H9 (cell line): ENCODE data around the gene SCYL3. TPM values are rescaled to one million over a fixed set of nuclear protein-coding genes. Genes with fewer than 3 reads are reported as not detected.

Experiments used
- DNase-seq: peaks from one replicate; pipeline ENCODE4 v3.0.0-alpha.2; 2017
- H2AFZ ChIP-seq: one replicate; pipeline ENCODE4 v1.6.1; 2013; ENCODE audit warnings: mild to moderate bottlenecking, low read length, control low read depth, moderate library complexity
- H2AK5ac ChIP-seq: 2 replicates; pipeline ENCODE4 v1.6.1; 2013; ENCODE audit warnings: low read length, control low read depth, mixed read lengths; ENCODE audit not compliant: insufficient read length
- H2BK120ac ChIP-seq: one replicate; pipeline ENCODE4 v1.6.1; 2013; ENCODE audit warnings: low read depth, mild to moderate bottlenecking, low read length, control low read depth, inconsistent platforms; ENCODE audit not compliant: poor library complexity, severe bottlenecking
- H2BK12ac ChIP-seq: 2 replicates; pipeline ENCODE4 v1.6.1; 2013; ENCODE audit warnings: low read length, control low read depth, mixed read lengths, low read depth; ENCODE audit not compliant: insufficient read length
- H2BK15ac ChIP-seq: 2 replicates; pipeline ENCODE4 v1.6.1; 2013; ENCODE audit warnings: low read depth, low read length, control low read depth
- H2BK20ac ChIP-seq: one replicate; pipeline ENCODE4 v1.6.1; 2013; ENCODE audit warnings: low read depth, mild to moderate bottlenecking, low read length, control low read depth, inconsistent platforms; ENCODE audit not compliant: poor library complexity, severe bottlenecking
- H2BK5ac ChIP-seq: 2 replicates; pipeline ENCODE4 v1.6.1; 2013; ENCODE audit warnings: low read length, control low read depth, mixed read lengths; ENCODE audit not compliant: insufficient read length
- H3K14ac ChIP-seq: 2 replicates; pipeline ENCODE4 v1.6.1; 2013; ENCODE audit warnings: low read length, control low read depth; ENCODE audit not compliant: insufficient read depth
- H3K18ac ChIP-seq: 2 replicates; pipeline ENCODE4 v1.6.1; 2013; ENCODE audit warnings: low read depth, mild to moderate bottlenecking, mixed read lengths, low read length, control low read depth; ENCODE audit not compliant: insufficient read length
- H3K23ac ChIP-seq: 2 replicates; pipeline ENCODE4 v1.6.1; 2013; ENCODE audit warnings: low read length, control low read depth, mixed read lengths, low read depth; ENCODE audit not compliant: insufficient read length
- H3K23me2 ChIP-seq: 2 replicates; pipeline ENCODE4 v1.6.1; 2013; ENCODE audit warnings: low read depth, mild to moderate bottlenecking, mixed read lengths, low read length, control low read depth; ENCODE audit not compliant: insufficient read length, poor library complexity, severe bottlenecking
- H3K27ac ChIP-seq: 2 replicates; pipeline ENCODE4 v1.5.1; 2013; ENCODE audit warnings: low read length, control low read depth, mixed read lengths, low read depth; ENCODE audit not compliant: insufficient read length
- H3K27me3 ChIP-seq: 2 replicates; pipeline ENCODE4 v1.6.1; 2013; ENCODE audit warnings: low read length, control low read depth, inconsistent platforms; ENCODE audit not compliant: insufficient read depth
- H3K4ac ChIP-seq: 2 replicates; pipeline ENCODE4 v1.6.1; 2013; ENCODE audit warnings: low read depth, mild to moderate bottlenecking, control low read depth, inconsistent platforms, low read length, moderate library complexity
- H3K4me1 ChIP-seq: 2 replicates; pipeline ENCODE4 v1.6.1; 2013; ENCODE audit warnings: low read length, control low read depth, inconsistent platforms; ENCODE audit not compliant: insufficient read depth
- H3K4me2 ChIP-seq: 2 replicates; pipeline ENCODE4 v1.6.1; 2013; ENCODE audit warnings: low read length, control low read depth, mixed read lengths; ENCODE audit not compliant: insufficient read length, insufficient read depth
- H3K56ac ChIP-seq: 2 replicates; pipeline ENCODE4 v1.6.1; 2013; ENCODE audit warnings: low read depth, mild to moderate bottlenecking, mixed read lengths, low read length, control low read depth; ENCODE audit not compliant: insufficient read length
- H3K79me1 ChIP-seq: 2 replicates; pipeline ENCODE4 v1.6.1; 2013; ENCODE audit warnings: low read depth, mild to moderate bottlenecking, moderate library complexity, low read length, control low read depth, inconsistent platforms; ENCODE audit not compliant: insufficient read depth, poor library complexity, severe bottlenecking
- H3K79me2 ChIP-seq: 2 replicates; pipeline ENCODE4 v1.6.1; 2013; ENCODE audit warnings: low read length, control low read depth, inconsistent platforms; ENCODE audit not compliant: insufficient read depth
- H3K9ac ChIP-seq: 2 replicates; pipeline ENCODE4 v1.6.1; 2013; ENCODE audit warnings: low read length, control low read depth, mixed read lengths; ENCODE audit not compliant: insufficient read length; ENCODE audit errors: extremely low read depth
- H3K9me3 ChIP-seq: one replicate; pipeline ENCODE4 v1.6.1; 2013; ENCODE audit warnings: low read depth, low read length, inconsistent platforms; ENCODE audit not compliant: control insufficient read depth
- H3T11ph ChIP-seq: one replicate; pipeline ENCODE4 v1.6.1; 2013; ENCODE audit warnings: mild to moderate bottlenecking, low read length, control low read depth, inconsistent platforms
- H4K20me1 ChIP-seq: one replicate; pipeline ENCODE4 v1.6.1; 2013; ENCODE audit not compliant: control insufficient read depth, insufficient read length, insufficient read depth
- H4K5ac ChIP-seq: 2 replicates; pipeline ENCODE4 v1.6.1; 2013; ENCODE audit warnings: low read depth, mild to moderate bottlenecking, mixed read lengths, low read length, control low read depth; ENCODE audit not compliant: insufficient read length
- H4K8ac ChIP-seq: replicated peaks from 2 replicates; pipeline ENCODE4 v1.6.1; 2013; ENCODE audit warnings: low read length, control low read depth, mixed read lengths, low read depth; ENCODE audit not compliant: insufficient read length
- H4K91ac ChIP-seq: 2 replicates; pipeline ENCODE4 v1.6.1; 2013; ENCODE audit warnings: low read depth, mild to moderate bottlenecking, moderate library complexity, mixed read lengths, low read length, control low read depth; ENCODE audit not compliant: insufficient read length
- H3K27ac Mint-ChIP-seq, 3 experiments: 2 replicates in 2 of 3; 3 replicates in 1 of 3; pipeline ENCODE4 v1.8.0; 2020 to 2021; ENCODE audit warnings: mixed read lengths in 3 of 3, mild to moderate bottlenecking in 1 of 3, moderate library complexity in 1 of 3
- H3K27me3 Mint-ChIP-seq: 2 replicates; pipeline ENCODE4 v1.8.0; 2021; ENCODE audit warnings: low read depth, mild to moderate bottlenecking, moderate library complexity, mixed read lengths
- H3K36me3 Mint-ChIP-seq, 3 experiments: 2 replicates in 2 of 3; 3 replicates in 1 of 3; pipeline ENCODE4 v1.8.0; 2020 to 2021; ENCODE audit warnings: low read depth in 3 of 3, mixed read lengths in 3 of 3; ENCODE audit not compliant: insufficient read depth in 1 of 3
- H3K4me1 Mint-ChIP-seq, 2 experiments: 2 replicates each; pipeline ENCODE4 v1.8.0; 2020; ENCODE audit warnings: mixed read lengths in 2 of 2
- H3K4me3 Mint-ChIP-seq, 2 experiments: 2 replicates in 1 of 2; 3 replicates in 1 of 2; pipeline ENCODE4 v1.8.0; 2020 to 2021; ENCODE audit warnings: mild to moderate bottlenecking in 2 of 2, mixed read lengths in 2 of 2, moderate library complexity in 1 of 2
- H3K9me3 Mint-ChIP-seq, 2 experiments: 2 replicates in 1 of 2; 3 replicates in 1 of 2; pipeline ENCODE4 v1.8.0; 2020; ENCODE audit warnings: mild to moderate bottlenecking in 2 of 2, mixed read lengths in 2 of 2, moderate library complexity in 1 of 2
- WGBS: extraction: QIAGEN DNeasy Blood & Tissue Kit; methylation state at CpG from one replicate; pipeline ENCODE4 v1.1.7; 2013; ENCODE audit warnings: missing lambda C conversion rate, low lambda C conversion rate, mixed read lengths; ENCODE audit not compliant: insufficient read length; ENCODE audit errors: extremely low coverage; 5-methylcytosine and 5-hydroxymethylcytosine counted together
- total RNA-seq: library from RNA; stranded (reverse); gene quantifications from 2 replicates; pipeline ENCODE4 v1.2.1, GENCODE V29; 2021
- TF ChIP-seq, protein P1 (sequence below): fragments of 200-600 bp; sonication (generic); conservative IDR thresholded peaks from 3 replicates; pipeline ENCODE4 v1.8.0; 2021; ENCODE audit warnings: antibody characterized with exemption, mild to moderate bottlenecking

Gene SCYL3
- total RNA-seq, 1 experiment from 2014 or later: 3.9 TPM

- Histone ChIP-seq H4K91ac (no peak overlapping the region), H2AFZ (no peak overlapping the region), H3K18ac (no peak overlapping the region), H3K4ac (no peak overlapping the region), H2BK20ac (no peak overlapping the region), H3T11ph (no peak overlapping the region), H2BK5ac (no peak overlapping the region), H3K27me3 (no peaks in the 10 kb centered on the region), H4K20me1 (no peaks in the 10 kb centered on the region), H3K9me3 (peaks cover 9% of the 10 kb centered on the region), H3K4me2 (no peak overlapping the region), H3K27ac (no peak overlapping the region), H2BK15ac (no peak overlapping the region), H3K56ac (no peak overlapping the region), H4K8ac (no peak overlapping the region), H3K23ac (no peak overlapping the region), H4K5ac (no peak overlapping the region), H2BK12ac (no peak overlapping the region), H3K23me2 (no peaks in the 10 kb centered on the region), H3K79me1 (no peaks in the 10 kb centered on the region), H3K14ac (no peak overlapping the region), H3K79me2 (no peaks in the 10 kb centered on the region), H3K9ac (no peak overlapping the region), H3K4me1 (no peaks in the 10 kb centered on the region), H2BK120ac (no peak overlapping the region), H2AK5ac (no peak overlapping the region)
- DNase-seq: no peak
- H3K4me1 Mint-ChIP-seq: no peaks in the 10 kb centered on the region
- peaks cover 42 to 84% (median 73%) of the 10 kb centered on the region in 3 experiments for H3K36me3 Mint-ChIP-seq
- H3K9me3 Mint-ChIP-seq: peaks cover 20% of the 10 kb centered on the region in 2 experiments
- no peak overlapping the region for H3K4me3 Mint-ChIP-seq
- no CpG with 5 or more reads among the region's 2 CpGs for WGBS
- TF ChIP-seq, protein P1, sequence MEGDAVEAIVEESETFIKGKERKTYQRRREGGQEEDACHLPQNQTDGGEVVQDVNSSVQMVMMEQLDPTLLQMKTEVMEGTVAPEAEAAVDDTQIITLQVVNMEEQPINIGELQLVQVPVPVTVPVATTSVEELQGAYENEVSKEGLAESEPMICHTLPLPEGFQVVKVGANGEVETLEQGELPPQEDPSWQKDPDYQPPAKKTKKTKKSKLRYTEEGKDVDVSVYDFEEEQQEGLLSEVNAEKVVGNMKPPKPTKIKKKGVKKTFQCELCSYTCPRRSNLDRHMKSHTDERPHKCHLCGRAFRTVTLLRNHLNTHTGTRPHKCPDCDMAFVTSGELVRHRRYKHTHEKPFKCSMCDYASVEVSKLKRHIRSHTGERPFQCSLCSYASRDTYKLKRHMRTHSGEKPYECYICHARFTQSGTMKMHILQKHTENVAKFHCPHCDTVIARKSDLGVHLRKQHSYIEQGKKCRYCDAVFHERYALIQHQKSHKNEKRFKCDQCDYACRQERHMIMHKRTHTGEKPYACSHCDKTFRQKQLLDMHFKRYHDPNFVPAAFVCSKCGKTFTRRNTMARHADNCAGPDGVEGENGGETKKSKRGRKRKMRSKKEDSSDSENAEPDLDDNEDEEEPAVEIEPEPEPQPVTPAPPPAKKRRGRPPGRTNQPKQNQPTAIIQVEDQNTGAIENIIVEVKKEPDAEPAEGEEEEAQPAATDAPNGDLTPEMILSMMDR: no peak
- H3K27ac Mint-ChIP-seq: 0 out of 7 replicates have a peak overlapping the region, but pooled peaks of 1 of the 3 experiments have one; percentile 10
- H3K27me3 Mint-ChIP-seq: no peaks in the 10 kb centered on the region
These were observed 24.7 kb downstream of the SCYL3 start for GRCh38 chr1:169868978-169869377.
